Stimulated activated CD4-positive, alpha-beta T cell treated with anti-CD3 and anti-CD28 coated beads, Interleukin-1b, Interleukin-23, amount 100 ng/mL, for 48 hours (primary cell): Measurements from ENCODE around the gene RHBDL2.
"Not testable (repeated sequence)": the region's sequence is repeated elsewhere in the genome, so short reads cannot be mapped to it uniquely, and the experiment has no call there.

Source experiments
- DNase-seq: peaks from one replicate; pipeline ENCODE4 v3.0.0-alpha.2; 2020

Gene RHBDL2, protein sequence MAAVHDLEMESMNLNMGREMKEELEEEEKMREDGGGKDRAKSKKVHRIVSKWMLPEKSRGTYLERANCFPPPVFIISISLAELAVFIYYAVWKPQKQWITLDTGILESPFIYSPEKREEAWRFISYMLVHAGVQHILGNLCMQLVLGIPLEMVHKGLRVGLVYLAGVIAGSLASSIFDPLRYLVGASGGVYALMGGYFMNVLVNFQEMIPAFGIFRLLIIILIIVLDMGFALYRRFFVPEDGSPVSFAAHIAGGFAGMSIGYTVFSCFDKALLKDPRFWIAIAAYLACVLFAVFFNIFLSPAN

DNA sequence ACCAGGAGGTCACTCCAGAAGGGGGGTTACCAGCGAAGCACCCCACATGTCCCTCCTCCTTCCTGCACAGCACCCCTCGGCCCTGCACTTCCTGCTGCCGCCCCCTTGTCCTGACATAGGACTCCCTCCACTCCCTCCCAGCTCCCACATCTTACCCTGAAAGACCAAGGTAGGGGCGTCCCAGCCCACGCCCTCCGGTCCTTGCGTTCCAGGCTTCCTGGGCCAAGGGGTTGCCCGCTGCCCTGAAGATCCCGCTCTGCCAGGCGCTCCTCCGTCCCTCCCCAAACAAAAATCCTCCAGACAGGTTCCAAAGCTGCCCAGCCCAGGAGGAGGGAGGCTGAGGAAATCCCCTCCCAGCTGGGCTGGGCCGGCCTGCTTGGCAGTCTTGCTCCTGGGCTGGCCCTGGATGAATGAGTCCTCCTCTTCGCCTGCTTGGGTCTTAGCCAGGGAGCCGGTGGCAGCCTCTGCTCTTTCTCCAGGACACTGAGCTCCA lies at the start of gene RHBDL2:
Gene RHBDL2, minus strand, starts transcription at position 304 of the 493 bp plus-strand sequence. CDS start 22,618 bp downstream, outside the sequence.
- no peak for DNase-seq

DNA sequence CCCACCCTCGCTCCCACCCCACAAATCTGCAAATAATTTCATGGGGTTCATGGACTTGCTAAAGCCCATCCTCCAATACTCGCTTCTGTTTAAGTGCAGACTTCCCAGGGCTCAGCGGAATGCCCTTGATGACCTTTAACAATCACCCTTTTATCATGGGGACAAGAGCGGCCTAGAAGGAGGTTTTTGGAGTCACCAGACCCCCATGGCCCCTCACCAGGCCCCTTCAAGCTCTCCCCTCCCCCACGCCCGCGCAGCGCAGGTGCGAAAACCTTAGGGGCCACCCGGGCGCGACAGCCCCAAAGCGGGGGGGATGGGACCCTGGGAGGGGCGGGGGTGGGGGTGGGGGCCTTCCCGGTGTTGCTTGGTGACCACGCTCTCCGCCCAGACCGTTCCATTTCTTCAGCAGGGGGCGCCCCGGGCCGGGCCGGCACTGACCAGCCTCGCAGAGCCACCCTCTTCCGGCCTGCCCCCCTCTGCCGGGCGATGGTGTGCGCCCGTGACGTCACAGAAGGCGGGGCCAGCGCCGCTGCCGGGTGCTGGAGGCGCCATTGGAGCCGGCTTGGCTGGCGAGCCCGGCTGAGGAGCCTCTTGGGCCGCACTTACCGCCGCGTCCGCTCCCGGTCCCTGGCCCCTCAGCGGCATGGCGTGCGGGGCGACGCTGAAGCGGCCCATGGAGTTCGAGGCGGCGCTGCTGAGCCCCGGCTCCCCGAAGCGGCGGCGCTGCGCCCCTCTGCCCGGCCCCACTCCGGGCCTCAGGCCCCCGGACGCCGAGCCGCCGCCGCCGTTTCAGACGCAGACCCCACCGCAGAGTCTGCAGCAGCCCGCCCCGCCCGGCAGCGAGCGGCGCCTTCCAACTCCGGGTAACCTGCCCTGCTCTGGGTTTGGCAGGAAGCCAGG lies 49.4 kb upstream of the RHBDL2 start, which contains the start of gene AKIRIN1:
Gene AKIRIN1, plus strand, starts transcription at position 539 of the 900 bp plus-strand sequence. Its CDS starts 105 bp downstream, at position 644.
- DNase-seq = peak; percentile 97

DNA sequence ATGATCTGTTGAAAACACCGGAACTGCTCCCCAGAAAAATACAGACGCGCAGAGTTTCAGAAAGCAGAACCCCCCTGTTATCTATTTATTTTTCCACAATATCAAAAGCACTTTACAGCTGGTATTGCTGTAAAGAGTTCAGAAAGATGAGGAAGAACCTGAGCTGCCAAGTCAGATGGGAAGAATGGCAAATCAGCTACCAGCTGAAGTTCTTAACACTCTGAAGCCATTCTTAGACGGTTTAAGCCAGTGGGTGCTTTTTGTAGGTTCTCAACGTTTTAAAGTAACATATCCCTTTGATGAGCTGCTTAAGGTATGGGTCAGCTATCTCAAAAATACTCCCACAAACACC lies 48.7 kb upstream of the RHBDL2 start:
- DNase-seq = no peak

DNA sequence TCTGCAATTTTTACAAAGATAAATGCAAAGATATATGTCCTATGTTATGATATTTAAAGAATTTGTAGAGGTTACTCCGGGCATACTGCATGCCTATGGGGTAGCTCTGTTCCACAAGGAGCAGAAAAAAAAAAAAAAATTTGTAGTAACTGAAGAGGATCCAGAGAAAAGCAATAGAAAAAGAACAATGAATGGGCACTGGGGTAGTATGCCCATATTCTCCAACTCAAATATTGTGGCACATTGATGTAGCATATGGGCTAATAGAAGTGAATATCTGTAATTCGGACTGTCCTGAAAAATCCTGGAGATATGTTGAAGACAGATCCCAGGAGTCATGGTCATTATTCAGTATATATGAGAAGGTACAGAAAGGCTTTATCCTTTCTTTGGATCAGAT lies 48.3 kb upstream of the RHBDL2 start:
- no peak for DNase-seq

DNA sequence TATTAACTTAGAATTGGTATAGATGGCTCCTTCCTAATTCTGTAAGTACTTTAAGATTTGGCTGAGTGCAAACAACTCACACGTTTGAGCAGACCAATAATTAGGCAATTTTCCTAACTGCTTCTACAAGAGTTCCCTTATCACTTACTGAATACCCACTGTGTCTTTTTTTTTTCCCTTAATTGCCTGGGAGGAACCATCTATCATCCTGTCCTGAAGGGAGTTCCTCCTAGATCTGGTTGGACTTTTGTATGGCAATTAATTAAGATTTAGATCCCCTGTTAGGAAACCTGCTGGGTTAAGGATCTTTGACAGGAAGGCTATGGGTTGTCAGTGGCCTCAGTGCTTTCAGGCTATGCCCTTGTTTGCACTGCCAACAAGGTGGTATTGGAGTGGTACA lies 37.8 kb upstream of the RHBDL2 start:
- DNase-seq = not testable (repeated sequence)

DNA sequence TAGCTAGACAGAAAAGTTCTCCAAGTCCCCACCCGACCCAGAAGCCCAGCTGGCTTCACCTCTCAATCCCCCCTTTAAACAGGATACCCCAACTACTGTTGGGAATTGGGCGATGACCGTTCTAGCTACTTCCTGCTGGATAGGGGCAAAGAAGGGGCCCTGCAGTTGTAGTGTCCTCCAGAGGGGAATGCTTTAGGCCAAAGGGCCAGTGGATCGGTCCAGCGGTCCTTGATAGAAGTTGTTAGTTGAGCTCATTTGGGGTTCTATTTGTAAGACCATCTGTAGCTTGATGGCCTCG lies 36.6 kb upstream of the RHBDL2 start:
- not testable (repeated sequence) for DNase-seq

DNA sequence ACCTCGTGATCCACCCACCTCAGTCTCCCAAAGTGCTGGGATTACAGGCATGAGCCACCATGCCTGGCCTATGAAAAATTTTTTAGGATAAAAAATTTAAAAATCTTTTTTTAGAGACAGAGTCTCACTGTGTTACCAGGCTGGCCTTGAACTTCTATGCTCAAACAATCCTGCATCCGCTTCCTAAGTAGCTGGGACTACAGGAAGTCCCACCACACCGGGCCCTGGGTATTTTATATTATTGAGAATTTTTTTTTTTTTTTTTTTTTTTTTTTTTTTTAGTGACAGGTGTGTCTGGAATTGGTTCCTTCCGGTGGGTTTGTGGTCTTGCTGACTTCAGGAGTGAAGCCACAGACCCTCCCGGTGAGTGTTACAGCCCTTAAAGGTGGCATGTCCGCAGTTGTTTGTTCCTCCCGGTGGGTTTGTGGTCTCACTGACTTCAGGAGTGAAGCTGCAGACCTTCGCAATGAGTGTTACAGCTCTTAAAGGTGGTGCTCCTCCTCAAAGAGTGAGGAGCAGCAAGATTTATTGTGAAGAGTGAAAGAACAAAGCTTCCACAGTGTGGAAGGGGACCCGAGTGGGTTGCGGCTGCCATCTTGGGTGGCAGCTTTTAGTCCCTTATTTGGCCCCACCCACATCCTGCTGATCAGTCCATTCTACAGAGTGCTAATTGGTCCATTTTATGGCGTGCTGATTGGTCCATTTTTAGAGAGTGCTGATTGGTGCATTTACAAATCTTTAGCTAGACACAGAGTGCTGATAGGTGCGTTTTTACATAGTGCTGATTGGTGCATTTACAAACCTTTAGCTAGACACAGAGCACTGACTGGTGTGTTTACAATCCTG lies 36.0 kb upstream of the RHBDL2 start:
- peak; percentile 28 for DNase-seq

DNA sequence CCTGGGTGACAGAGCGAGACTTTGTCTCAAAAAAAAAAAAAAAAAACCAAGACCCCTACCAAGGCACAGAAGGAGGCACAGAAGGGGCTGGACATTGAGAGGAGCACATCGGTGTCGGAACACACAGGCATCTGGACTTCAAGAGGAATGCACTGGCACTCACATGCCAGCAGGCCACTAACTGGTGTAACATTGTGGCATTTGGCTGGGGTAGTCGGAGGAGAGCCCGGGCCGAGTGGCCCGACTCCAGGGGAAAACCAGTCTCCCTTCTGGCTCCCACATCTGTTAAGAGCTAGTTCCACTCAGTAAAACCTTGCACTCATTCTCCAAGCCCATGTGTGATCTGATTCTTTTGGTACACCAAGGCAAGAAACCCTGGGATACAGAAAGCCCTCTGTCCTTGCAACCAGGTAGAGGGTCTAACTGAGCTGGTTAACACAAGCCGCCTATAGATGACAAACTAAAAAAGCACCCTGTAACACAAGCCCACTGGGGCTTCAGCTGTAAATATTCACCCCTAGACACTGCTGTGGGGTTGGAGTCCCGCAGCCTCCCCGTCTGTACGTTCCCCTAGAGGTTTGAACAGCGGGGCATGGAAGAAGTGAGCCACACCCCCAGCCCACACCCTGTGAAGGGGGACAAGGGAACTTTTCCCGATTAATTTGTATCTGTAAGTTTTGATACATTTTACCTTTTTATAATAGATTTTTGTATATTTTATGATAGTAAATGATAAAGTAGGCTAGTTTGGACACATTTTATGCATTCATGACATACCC lies 32.2 kb upstream of the RHBDL2 start:
- DNase-seq = no peak

DNA sequence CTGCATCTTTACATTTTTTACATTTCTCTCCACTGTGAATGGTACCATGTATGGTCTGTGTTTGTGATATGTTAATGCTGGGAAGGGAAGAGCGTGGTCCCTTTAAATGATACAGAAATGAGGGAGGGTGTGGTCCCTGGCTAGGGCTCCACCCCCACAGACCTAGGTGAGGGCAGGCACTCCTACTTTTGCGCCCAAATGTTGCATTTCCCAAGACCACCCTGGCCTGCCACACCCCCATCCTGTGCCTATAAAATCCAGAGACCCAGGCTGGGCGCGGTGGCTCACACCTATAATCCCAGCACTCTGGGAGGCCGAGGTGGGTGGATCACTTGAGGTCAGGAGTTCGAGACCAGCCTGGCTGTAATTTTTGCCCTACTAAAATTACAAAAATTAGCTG lies 31.5 kb upstream of the RHBDL2 start:
- DNase-seq = not testable (repeated sequence)

DNA sequence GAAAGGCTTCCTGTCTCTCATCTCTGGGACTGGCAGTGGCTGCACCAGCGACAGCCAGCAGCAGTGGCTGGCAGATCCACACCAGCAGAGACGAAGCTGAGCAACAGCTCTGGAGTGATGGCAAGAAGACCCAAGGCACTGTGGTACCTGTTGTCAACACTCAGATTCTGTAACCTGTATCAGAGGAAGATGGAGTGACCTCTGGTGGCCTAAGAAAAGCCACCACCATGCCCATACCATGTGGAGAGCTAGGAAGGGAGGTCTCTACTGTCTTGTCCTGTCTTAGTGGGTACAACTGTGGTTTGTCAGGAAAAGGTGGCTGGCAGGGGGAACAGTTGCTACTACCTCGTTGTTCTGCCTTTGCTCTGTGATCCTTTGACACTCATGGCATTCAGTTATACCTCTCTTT lies 22.5 kb upstream of the RHBDL2 start:
- DNase-seq = no peak

DNA sequence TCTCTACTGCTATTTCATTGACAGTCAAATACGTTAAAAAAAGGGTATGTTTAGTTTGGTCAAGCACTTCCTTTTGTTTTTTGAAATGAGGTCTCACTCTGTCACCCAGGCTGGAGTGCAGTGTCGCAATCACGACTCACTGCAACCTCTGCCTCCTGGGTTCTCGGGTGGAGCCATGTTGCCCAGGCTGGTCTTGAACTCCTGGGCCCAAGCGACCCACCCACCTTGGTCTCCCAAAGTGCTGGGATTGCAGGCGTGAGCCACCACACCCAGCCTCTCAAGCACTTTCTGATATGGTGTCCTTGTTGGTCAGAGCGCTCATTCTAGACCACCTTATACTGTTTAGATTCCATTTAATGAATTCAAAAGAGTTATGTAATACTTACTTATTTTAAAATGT lies 20.9 kb upstream of the RHBDL2 start:
- no peak for DNase-seq

DNA sequence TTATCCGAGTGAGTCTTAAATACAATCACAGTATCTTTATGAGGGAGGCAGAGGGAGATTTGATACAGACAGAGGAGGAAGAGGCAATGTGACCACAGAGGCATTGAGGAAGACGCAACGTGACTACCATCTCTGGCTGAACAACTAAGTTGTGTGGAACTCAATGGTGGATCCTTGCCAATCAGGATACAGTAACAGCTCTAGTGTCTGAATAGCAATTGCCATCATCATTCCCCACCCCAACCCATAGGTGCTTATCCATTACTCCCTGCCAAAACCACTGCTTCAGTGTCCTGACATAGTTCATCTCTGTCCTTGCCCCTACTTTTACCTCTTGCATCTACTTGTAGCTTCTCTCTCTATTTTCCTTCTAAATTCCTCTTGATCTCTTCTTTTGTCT lies 20.5 kb upstream of the RHBDL2 start:
- no peak for DNase-seq

DNA sequence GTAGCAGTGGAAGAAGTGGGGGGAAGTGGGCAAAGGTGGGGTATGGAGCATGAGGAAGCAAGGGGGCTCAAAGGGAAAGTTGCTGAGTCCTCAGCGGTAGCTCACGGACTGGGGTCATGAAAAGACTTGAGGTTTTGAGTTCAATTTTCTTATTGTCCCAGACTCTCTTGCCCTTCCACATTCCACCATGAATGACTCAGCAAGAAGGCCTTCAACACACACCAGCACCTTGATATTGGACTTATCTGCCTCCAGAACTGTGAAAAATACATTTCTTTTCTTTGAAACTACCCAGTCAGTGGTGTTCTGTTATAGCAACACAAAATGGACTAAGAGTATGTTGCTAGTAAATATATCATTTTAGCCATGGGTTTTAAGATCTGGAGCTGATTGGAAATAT lies 17.3 kb upstream of the RHBDL2 start:
- DNase-seq = no peak

DNA sequence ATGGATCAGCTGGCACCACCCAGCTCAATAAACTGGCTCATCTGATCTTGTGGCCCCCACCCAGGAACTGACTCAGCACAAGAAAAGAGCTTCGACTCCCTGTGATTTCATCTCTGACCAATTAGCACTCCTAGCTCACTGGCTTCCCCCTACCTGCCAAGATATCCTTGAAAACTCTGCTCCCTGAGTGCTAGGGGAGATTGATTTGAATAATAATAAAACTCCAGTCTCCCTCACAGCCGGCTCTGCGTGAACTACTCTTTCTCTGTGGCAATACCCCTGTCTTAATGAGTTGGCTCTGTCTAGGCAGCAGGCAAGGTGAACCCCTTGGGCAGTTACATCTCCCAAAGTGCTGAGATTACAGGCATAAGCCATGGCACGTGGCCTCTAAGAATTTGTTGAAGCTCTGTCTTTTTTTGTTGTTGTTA lies 11.8 kb upstream of the RHBDL2 start:
- DNase-seq = no peak

DNA sequence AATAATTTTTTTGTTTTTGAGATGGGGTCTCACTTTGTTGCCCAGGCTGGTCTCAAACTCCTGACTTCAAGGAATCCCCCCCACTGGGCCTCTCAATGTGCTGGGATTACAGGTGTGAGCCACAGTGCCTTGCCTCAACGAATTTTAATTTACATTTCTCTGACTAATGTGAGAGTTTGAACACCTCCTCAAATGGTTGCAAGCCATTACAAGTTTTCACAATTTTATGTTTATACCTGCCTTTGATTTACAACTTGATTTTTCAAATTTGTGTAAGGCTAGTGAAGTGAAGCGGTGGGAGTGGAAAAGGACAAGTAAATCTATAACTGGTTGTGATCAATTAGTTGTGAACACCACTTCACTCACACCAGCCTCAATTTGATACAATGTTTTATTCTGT lies 8.9 kb upstream of the RHBDL2 start:
- no peak for DNase-seq

DNA sequence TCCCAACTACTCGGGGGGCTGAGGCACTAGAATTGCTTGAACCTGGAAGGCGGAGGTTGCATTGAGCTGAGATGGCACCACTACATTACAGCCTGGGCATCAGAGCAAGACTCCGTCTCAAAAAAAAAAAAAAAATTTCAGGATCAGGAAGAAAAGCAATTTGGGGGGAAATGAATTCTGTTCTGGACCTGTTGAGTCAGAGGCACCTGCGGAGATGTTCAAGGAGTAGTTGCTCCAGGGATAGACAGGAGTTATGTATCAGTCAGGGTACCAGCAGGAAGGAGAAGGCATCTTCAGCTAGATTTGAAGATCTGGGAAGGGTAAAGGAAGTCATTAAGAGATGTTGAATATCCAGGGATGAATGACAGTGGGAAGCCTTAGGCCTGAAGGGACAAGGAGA lies 2.9 kb upstream of the RHBDL2 start:
- DNase-seq = no peak

DNA sequence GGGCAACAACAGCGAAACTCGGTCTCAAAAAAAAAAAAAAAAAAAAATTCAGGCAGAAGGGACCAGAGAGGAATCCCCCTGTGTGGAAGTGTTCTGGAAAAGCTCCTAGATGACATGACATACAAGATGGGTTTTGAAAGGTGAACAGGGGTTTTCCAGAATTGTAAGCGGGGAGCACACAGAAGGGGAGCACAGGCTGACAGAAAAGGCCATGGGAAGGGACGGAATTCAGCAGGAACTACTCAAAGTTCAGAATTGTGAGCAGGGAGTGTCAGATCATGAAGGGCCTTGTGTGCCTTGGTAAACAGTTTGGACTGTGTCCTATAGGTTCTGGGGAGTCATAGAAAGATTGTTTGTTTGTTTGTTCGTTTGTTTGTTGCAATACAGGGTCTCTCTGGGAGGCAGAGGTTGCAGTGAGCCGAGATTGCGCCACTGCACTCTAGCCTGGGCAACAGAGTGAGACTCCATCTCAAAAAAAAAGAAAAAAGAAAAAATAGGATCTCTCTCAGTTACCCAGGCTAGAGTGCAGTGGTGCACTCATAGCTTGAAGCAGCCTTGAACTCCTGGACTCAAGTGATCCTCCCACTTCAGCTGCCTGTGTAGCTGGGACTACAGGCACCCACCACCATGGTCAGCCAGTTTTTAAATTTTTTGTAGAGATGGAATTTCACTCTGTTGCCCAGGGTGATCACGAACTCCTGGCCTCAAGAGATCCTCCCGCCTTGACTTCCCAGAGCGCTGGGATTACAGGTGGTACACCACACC lies 1.2 kb upstream of the RHBDL2 start:
- DNase-seq = no peak

DNA sequence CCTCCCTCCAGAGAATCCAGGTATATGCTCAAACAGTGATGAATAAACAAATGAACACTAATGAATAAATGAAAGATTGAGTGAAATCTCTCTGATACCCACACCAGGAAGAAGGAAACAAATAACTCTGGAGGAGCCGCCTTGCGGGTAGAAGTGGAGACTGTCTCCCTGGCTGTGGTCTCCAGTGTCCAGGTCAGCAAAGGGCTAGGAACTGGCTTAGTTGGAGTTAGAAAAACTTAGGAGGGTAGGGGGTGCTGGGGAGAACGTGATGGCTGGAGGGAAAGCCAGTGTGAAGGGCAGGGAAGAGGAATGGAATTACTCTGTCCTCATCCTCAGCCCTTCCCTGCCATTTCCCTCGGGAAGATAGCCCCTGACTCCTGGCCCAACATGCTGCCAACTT lies 537 bp downstream of the RHBDL2 start:
- no peak for DNase-seq

DNA sequence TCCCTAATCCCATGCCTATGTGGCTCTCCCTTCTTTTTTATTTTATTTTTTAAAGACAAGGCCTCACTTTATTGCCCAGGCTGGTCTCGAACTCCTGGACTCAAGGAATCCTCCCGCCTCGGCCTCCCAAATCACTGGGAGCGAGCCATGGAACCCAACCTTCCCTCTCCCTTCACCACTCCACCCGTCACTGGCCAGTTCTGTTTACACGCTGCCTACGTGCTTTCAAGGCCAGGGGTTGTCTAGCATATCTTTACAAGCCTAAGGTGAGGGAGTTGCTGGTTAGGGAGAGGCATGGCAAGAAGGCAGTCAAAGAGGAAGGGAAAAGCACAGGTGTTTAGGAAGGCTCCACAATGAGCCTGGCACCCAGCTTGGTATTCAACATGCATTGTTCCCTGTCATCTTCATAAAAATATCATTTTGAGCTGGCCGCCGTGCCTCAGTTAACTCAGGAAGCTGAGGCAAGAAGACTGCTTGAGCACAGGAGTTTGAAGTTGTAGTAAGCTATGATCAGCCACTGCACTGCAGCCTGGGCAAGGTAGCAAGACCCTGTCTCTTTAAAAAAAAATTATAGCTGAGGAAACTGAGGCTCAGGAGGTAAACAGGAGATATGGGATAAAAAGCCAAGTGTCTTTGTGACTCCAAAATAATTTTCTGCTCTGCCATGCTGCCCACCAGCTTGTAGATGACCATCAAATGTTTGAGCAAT lies 1.1 kb downstream of the RHBDL2 start:
- no peak for DNase-seq

DNA sequence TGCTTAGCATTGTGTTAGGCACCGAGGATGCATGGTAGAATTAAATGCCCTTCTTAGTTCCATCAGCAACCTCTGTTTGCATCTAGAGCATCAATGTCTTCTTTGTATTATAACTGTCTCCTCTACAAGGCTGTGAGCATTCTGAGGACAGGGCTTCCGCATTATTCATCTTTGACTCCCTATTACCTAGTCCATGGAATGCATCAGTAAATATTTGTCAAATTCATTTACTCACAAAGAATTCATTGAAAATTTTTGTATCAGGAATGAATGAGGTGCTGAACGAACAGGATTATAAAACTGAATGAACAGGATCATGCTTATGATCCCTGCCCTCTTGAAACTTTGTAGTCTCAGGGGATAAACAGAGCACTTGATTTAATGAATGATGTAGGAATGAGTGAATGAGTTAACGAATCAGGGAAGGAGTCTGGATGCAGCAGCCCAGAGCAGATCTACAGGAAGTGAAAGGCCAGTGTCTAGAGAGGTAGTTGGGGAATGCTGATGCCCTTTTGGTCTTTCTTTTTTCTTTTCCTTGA lies 2.8 kb downstream of the RHBDL2 start:
- DNase-seq = no peak

DNA sequence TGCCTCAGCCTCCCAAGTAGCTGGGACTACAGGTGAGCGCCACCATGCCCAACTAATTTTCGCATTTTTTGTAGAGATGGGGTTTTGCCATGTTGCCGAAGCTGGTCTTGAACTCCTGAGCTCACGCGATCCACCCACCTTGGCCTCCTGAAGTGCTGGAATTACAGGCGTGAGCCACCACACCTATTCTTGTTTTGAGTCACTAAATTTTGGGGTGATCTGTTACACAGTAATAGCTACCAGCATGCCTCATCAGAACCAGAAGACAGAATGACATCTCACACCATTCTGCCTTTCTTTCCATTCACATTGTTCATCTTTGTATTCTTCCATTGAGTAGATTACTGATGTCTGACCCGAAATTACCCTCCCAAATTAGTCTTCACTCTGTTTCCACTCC lies 9.1 kb downstream of the RHBDL2 start:
- DNase-seq = peak; percentile 39
